HG03558 (cell line): ENCODE data around the gene MAP3K20.
"Not testable (repeated sequence)": the region's sequence is repeated elsewhere in the genome, so short reads cannot be mapped to it uniquely, and the experiment has no call there.

Source experiments
- ATAC-seq: cut with Tn5 transposase; IDR thresholded peaks from one replicate; pipeline ENCODE4 v1.9.1; 2021; ENCODE audit warnings: moderate number of reproducible peaks; ENCODE audit not compliant: unreplicated experiment; ENCODE audit errors: extremely low read depth

Gene MAP3K20

GRCh38 chr2:173298536-173299097 is 223.0 kb downstream of the MAP3K20 start:
- no peak for ATAC-seq

- no peak for ATAC-seq
Observed at GRCh38 chr2:173299764-173300163, 224.1 kb downstream of the MAP3K20 start.

GRCh38 chr2:173300458-173300857 is 224.8 kb downstream of the MAP3K20 start:
- ATAC-seq: no peak

- not testable (repeated sequence) for ATAC-seq
Observed at GRCh38 chr2:173301549-173301948, 225.9 kb downstream of the MAP3K20 start.

GRCh38 chr2:173305303-173305702 is 229.7 kb downstream of the MAP3K20 start:
- no peak for ATAC-seq

- ATAC-seq: no peak
Observed at GRCh38 chr2:173307293-173307692, 231.6 kb downstream of the MAP3K20 start.

- ATAC-seq: not testable (repeated sequence)
Observed at GRCh38 chr2:173309370-173309769, 233.7 kb downstream of the MAP3K20 start.

- ATAC-seq: no peak
Observed at GRCh38 chr2:173311844-173312606, 236.4 kb downstream of the MAP3K20 start.
